M059J (cell line): ENCODE measurements around the gene SFXN4. TPM values are rescaled to one million over a fixed set of nuclear protein-coding genes. Genes with fewer than 3 reads are reported as not detected.
"Not testable (repeated sequence)": the region's sequence is repeated elsewhere in the genome, so short reads cannot be mapped to it uniquely, and the experiment has no call there.

ENCODE experiments used
- DNase-seq: peaks from one replicate; pipeline ENCODE4 v3.0.0-alpha.2; 2012; ENCODE audit warnings: low read depth
- total RNA-seq: library from RNA; depleted of rRNA; stranded (reverse); fragments of >200 nt; shearing (Covaris generic); gene quantifications from 2 replicates; pipeline ENCODE4 v1.2.3, GENCODE V29; 2014

SFXN4 gene
- total RNA-seq, 1 experiment from 2014 or later, result 22.0 TPM

DNA sequence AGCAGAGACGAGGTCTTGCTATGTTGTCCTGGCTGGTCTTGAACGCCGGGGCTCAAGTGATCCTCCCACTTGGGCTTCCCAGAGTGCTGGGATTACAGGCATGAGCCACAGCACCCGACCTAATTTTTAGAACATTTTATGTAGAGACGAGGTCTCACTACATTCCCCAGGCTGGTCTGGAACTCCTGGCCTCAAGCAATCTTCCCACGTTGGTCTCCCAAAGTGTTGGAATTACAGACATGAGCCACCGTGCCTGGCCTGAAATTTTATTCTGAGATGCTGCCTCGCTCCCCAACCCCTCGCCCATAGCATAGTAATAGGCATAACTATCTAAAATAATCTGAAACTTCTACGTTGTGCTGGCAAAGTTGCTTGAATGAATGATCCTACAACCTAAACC, 21.9 kb downstream of the SFXN4 start:
- DNase-seq, result no peak

GRCh38 chr10:119140603-119141245, 24.8 kb downstream of the SFXN4 start:
- DNase-seq, result no peak

DNA sequence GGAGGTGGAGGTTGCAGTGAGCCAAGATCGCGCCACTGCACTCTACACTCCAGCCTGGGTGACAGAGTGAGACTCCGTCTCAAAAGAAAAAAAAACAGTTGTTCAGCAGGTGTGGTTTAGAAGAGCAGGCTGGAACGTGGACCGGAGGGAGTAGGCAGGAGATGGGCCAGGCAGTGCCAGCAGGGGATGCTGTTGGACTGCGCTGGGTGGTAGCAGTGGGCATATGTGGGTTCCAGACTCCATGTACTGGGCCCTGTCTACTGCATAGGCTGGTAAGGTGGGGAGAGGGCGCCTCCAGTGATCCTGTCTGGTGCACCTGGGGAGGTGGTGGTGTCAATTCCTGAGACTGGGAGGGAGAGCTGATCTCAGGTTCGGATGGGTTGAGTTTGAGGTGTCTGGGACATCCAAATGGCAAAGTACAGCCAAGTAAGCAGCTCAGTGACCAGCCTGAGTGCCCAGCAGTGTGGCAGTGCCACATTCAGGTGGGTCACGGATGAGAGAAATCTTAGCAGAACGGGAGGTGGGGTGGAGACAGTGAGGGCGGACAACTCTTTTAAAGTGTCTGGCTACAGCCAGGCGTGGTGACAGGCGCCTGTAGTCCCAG, 25.9 kb downstream of the SFXN4 start:
- DNase-seq, result peak; percentile 39

DNA sequence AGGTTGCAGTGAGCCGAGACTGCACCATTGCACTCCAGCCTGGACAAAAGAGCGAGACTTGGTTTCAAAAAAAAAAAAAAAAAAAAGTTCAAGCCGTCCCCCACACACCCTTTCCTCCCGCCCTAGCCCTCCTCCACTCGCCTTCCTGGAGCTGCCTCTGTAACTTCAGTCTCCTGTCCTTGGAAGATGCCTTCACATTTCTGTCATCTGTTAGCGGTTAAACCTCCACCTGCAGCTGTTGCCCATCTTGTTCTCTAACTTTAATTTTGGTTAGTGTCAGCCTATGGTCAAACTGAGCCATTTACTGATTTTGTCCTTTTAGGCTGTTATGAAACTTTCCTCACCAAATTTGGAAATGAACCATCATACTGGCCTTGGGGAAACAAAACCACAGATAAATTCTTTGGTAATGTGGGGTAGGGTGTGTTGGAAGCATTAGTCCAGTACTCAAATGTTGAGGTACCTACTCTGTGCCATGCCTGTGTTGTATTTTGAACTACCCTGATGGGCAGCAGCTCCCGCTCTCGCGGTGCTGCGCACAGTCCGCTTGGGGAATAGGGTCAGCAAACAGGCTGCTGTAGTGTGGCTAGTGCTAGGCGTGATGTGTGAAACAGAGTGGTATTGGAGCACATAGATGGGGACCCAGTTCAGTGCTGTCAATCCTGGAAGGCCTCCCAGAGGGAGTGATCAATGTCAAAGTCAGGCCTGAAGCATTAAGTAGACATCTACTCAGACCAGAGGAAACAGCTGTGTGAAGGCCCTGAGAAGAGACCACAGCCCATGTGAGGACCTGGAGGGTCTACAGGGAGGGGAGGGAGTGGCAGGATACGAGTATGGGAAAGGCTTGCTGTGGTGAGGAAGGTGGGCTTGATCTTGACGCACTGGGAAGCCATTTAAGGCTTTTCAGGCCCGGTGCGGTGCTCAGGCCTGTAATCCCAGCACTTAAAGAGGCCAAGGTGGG, 26.9 kb downstream of the SFXN4 start:
- no peak for DNase-seq

DNA sequence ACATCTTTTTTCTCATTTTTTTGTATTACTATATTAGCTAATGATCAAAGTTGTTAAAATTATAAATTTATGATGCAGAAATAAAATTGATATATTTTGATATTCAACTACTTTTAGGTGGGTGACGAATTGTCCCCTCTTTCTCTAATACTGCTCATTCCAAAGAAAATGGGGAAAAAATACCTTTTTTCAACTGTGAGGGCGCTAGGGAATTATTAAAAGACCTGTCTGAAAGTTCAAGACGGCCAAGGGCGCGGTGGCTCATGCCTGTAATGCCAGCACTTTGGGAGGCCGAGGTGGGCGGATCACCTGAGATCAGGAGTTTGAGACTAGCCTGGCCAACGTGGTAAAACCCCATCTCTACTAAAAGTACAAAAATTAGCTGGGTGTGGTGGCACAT, 27.6 kb downstream of the SFXN4 start:
- not testable (repeated sequence) for DNase-seq

DNA sequence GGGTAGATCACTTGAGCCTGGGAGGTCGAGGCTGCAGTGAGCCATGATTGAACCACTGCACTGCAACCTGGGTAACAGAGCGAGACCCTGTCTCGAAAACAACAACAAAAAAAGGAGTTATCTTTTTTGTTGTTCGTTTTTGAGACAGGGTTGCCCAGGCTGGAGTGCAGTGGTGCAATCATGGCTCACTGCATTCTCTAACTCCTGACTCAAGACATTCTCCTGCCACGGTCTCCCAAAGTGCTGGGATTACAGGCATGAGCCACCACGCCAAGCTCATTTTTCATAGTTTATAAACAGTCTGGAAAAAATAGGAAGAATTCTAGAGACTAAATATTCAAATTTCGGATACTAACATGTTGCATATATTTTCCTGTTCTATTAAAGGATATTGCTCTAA, 29.4 kb downstream of the SFXN4 start:
- DNase-seq, result no peak

DNA sequence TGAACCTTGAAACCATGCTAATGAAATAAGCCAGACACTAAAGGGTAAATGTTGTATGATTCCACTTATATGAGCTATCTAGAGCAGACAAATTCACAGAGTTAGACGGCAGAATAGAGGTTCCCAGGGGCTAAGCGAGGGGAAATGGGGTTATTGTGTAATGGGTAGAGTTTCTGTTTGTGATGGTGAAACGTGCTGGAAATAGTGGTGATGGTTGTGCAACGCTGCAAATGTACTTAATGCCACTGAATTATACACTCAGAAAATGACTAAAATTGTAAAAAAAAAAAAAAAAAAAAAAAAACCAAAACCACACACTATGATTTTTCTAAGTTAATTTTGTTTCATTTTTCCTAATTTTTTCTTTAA, 30.0 kb downstream of the SFXN4 start:
- no peak for DNase-seq

DNA sequence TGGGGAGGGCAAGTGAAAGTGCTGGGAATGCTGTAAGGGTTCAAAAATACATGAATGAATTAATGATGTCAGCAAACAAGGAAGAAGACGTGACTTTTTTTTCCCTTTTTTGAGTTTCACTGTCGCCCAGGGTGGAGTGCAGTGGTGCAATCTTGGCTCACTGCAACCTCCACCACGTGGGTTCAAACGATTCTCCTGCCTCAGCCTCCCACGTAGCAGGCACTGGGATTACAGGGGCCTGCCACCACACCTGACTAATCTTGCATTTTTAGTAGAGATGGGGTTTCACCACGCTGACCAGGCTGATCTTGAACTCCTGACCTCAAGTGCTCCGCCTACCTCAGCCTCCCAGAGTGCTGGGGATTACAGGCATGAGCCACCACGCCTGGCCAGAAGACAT, 31.6 kb downstream of the SFXN4 start:
- DNase-seq, result no peak

- DNase-seq, result no peak
These were observed 32.8 kb downstream of the SFXN4 start for GRCh38 chr10:119132521-119133345.

DNA sequence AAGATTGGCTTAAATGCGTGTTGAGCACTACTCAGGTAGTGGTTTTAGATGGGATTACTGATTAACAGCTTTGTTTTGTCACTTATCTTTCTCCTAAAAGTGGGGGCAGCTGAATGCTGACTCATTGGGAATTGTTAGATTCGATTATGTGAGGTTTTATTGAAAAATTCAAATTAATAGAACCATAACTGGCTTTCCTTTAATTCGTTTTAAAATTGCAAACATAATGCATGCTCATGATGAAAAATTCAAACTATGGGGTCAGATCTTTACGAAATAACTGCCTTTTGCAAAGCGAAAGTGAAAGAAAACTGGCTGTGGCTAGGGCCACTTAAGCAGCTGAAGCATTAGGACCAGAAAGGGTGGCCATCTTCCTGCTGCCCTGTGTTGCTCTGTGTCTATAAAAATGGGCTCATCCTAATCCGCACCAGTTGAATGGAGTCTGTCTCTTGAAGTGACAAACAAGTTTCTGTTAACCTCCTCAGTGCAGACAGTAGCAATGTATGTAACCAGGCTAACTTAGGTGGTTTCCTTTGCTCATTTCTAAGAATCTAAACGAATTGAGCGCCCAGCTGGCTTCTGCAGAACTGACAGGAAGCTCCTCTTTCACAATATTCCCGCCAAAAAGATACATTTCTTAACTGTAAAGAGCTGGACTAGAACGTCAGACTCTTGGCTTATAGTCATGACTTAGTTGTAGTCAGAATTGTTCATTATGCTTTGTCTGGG, 33.8 kb downstream of the SFXN4 start:
- DNase-seq, result peak; percentile 61

DNA sequence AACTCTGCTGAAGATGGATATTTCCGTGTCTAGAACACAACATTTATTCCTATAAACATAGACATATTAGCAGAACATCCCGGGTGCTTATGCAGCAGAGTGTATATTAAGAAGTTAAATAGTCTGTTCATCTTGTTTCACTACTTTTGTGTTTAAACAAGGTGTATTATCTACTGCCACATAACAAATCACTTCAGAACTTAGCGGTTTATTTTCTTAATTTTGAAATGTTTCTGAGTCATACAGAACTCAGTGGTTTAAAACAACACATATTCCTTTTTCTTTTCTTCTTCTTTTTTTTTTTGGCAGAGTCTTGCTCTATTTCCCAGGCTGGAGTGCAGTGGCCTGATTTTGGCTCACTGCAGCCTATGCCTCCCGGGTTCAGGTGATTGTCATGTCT, 35.8 kb downstream of the SFXN4 start:
- DNase-seq, result no peak

DNA sequence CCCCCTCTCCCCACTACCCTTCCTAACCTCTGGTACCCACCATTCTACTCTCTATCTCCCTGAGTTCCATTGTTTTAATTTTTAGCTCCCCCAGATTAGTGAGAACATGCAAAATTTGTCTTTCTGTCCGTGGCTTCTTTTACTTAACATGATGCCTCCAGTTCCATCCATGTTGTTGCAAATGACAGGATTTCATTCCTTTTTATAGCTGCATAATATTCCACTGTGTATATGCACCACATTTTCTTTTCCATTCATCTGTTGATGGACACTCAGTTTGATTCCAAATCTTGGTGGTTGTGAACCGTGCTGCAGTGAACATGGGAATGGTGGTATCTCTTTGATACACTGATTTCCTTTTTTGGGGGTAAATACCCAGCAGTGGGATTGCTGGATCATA, 39.6 kb downstream of the SFXN4 start:
- no peak for DNase-seq

DNA sequence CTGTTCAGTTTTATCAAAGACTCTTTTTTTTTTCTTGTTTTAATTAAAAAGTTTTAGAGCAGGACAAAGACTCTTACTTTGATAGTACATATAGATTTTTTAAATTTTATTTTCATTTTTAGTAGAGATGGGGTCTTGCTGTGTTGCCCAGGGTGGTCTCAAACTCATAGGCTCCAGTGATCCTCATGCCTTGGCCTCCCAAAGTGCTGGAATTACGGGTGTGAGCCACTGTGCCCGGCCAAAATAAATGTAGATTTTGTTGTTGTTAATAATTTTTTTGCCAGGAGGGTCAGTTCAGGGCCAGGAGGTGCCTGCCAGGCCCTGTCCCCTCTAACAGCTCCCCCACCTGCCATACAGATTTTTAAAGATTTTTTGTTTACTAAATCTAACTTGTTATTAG, 44.6 kb downstream of the SFXN4 start:
- no peak for DNase-seq

GRCh38 chr10:119120413-119120867, 45.1 kb downstream of the SFXN4 start:
- DNase-seq, result peak; percentile 84

GRCh38 chr10:119119400-119119799, 46.1 kb downstream of the SFXN4 start:
- no peak for DNase-seq

- no peak for DNase-seq
These were observed 47.3 kb downstream of the SFXN4 start for GRCh38 chr10:119118231-119118630.

DNA sequence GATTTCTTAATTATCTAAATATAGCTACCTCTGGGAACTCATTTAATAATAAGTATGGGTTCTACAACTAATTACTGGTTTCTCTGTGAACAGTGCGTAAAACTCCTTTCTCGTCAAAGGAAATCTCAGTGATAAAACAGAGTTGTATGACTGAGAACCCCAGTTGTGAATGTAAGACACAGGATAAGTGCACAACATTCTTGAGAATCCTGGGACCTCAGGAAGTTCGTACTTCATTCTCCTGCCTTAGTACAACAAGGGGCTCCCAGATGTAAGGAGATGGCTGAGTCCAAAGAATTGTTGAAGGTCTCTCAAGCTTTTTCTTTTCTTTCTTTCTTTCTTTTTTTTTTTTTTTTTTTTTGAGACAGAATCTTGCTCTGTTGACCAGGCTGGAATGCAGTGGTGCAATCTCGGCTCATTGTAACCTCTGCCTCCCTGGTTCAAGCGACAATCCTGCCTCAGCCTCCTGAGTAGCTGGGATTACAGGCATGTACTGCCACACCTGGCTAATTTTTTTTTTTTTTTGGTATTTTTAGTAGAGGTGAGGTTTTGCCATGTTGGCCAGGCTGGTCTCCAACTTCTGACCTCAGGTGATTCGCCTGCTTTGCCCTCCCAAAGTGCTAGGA, 49.1 kb downstream of the SFXN4 start:
- DNase-seq, result no peak

GRCh38 chr10:119115926-119116325, 49.6 kb downstream of the SFXN4 start:
- no peak for DNase-seq

DNA sequence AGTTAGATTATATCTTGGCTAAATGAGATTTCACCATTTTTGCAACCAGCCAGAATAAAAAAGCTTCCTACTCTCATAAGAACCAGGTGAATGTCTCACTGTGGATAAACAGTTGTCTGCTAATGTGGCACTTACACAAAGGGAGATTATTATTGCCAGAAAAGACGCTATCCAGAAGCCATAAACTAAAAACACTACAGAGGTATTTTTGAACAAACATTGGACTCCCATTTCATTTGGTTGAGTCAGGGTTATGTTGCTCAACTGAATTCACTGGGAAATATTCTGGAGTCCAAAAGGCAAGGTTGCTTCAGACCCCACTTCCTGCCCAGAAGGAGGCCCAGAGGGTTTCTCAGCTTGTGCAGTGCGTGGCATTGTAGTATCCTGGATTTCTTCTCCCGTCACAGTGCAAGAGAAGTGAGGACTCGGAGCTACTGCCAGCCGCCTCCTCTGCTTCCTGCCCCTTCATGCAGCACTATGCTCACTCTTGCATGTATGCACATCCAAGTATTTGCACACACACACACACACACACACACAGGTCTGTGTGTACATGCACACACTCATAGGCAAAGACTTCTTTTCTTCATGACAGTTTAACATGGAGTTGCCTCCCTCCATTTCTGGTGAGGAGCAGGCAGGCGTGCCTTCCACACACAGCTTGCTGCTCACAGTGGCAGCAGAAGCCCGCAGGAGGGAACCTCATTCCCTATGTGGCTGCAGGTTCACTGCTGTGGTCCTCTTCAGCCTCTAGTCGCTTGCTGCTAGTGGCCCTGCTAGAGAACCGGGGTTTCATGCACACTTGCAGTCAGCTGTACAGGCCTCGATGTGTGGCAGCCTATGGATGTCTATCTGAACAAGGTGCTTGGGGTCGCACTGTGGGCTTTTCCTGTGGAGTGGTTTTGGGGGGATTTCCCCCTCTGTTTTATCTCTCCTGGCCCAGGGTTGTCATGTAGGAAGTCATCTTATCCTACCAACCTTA, 51.5 kb downstream of the SFXN4 start:
- DNase-seq, result peak; percentile 42
